GM19239 (cell line): ENCODE measurements around the gene CFAP157.
"Not testable (repeated sequence)": the region's sequence is repeated elsewhere in the genome, so short reads cannot be mapped to it uniquely, and the experiment has no call there.

Experiments
- DNase-seq: peaks from one replicate; pipeline ENCODE4 v3.0.0; 2011; ENCODE audit warnings: low spot score; ENCODE audit not compliant: insufficient read length
- FAIRE-seq: peaks from 2 replicates; lab custom pipeline; 2011; peaks lifted over from hg19 to GRCh38; lab: Jason Lieb, UNC

Gene CFAP157

GRCh38 chr9:127755061-127756060, 48.6 kb downstream of the CFAP157 start:
- DNase-seq (no peak), FAIRE-seq (no peak)

- FAIRE-seq: no peak
- no peak for DNase-seq
These were observed 49.4 kb downstream of the CFAP157 start for GRCh38 chr9:127756233-127756632.

GRCh38 chr9:127756776-127757175, 50.0 kb downstream of the CFAP157 start:
- FAIRE-seq, DNase-seq: not testable (repeated sequence)

- DNase-seq: no peak
These were observed 52.1 kb downstream of the CFAP157 start for GRCh38 chr9:127758843-127759242.

GRCh38 chr9:127761061-127761460, 54.3 kb downstream of the CFAP157 start:
- FAIRE-seq (no peak), DNase-seq (no peak)

More at GRCh38 chr9:127758843-127759242, 52.1 kb downstream of the CFAP157 start:
- no peak for FAIRE-seq

GRCh38 chr9:127761491-127761956, 54.7 kb downstream of the CFAP157 start:
- FAIRE-seq: no peak
- no peak for DNase-seq

GRCh38 chr9:127762111-127762676, 55.4 kb downstream of the CFAP157 start:
- no peak for FAIRE-seq
- no peak for DNase-seq

GRCh38 chr9:127763918-127764384, 57.2 kb downstream of the CFAP157 start:
- no peak for FAIRE-seq
- no peak for DNase-seq

- no peak for DNase-seq
- FAIRE-seq: no peak
These were observed 58.6 kb downstream of the CFAP157 start for GRCh38 chr9:127765418-127765817.
